Activated CD4-positive, alpha-beta memory T cell treated with anti-CD3 and anti-CD28 coated beads, Interleukin-2, amount 10 ng/mL, durations not matched to agents 7 days and 5 days (primary cell): ENCODE measurements around the gene EHD2. TPM values are rescaled to one million over a fixed set of nuclear protein-coding genes. Genes with fewer than 3 reads are reported as not detected.
"Not testable (repeated sequence)": the region's sequence is repeated elsewhere in the genome, so short reads cannot be mapped to it uniquely, and the experiment has no call there.

Experiments used
- CTCF ChIA-PET: fragments of 350-600 bp; sonication (Branson Sonifier 250); formaldehyde crosslinking; loops from one replicate; lab custom pipeline; 2021; ENCODE audit warnings: antibody characterized with exemption, inconsistent platforms; lab: Charles Lee
- POLR2A ChIA-PET: fragments of 350-600 bp; sonication (Branson Sonifier 250); formaldehyde crosslinking; loops from one replicate; lab custom pipeline; 2021; ENCODE audit warnings: antibody characterized with exemption; lab: Charles Lee
- DNase-seq: peaks from one replicate; pipeline ENCODE4 v3.0.0-alpha.2; 2020
- H3K27ac Mint-ChIP-seq: one replicate; pipeline ENCODE4 v1.8.0; 2021; ENCODE audit warnings: mild to moderate bottlenecking, mixed read lengths
- H3K27me3 Mint-ChIP-seq: one replicate; pipeline ENCODE4 v1.8.0; 2021; ENCODE audit warnings: mixed read lengths
- H3K36me3 Mint-ChIP-seq: one replicate; pipeline ENCODE4 v1.8.0; 2021; ENCODE audit warnings: low read depth, mixed read lengths
- H3K4me1 Mint-ChIP-seq: one replicate; pipeline ENCODE4 v1.8.0; 2021; ENCODE audit warnings: mixed read lengths
- H3K4me3 Mint-ChIP-seq: one replicate; pipeline ENCODE4 v1.8.0; 2021; ENCODE audit warnings: mild to moderate bottlenecking, mixed read lengths
- H3K9me3 Mint-ChIP-seq: one replicate; pipeline ENCODE4 v1.8.0; 2021; ENCODE audit warnings: mixed read lengths
- total RNA-seq, 2 experiments: library from RNA; stranded (reverse); gene quantifications; one replicate each; pipeline ENCODE4 v1.2.3, GENCODE V29; 2021

EHD2 gene
- total RNA-seq, 2 experiments from 2014 or later, result not detected

- H3K36me3 Mint-ChIP-seq, result no peaks in the 10 kb centered on the region
- no peak for DNase-seq
- no peaks in the 10 kb centered on the region for H3K9me3 Mint-ChIP-seq
- CTCF ChIA-PET, result interaction anchor here (1.3 to 1.7 kb wide), 2 partner anchors 11 to 13 kb away, joined by 3 to 6 read pairs; partner anchors contain the start of gene EHD2
- H3K4me1 Mint-ChIP-seq, result peaks cover 21% of the 10 kb centered on the region
- POLR2A ChIA-PET, result no interaction called here
- peaks cover 21% of the 10 kb centered on the region for H3K27me3 Mint-ChIP-seq
- H3K4me3 Mint-ChIP-seq, result no peak overlapping the region
- no peak overlapping the region for H3K27ac Mint-ChIP-seq
Measured at GRCh38 chr19:47725759-47726401, 12.7 kb downstream of the EHD2 start.

- no peak overlapping the region for H3K4me3 Mint-ChIP-seq
- peaks cover 22% of the 10 kb centered on the region for H3K4me1 Mint-ChIP-seq
- no peak for DNase-seq
- POLR2A ChIA-PET, result no interaction called here
- no peak overlapping the region for H3K27ac Mint-ChIP-seq
- CTCF ChIA-PET, result interaction anchor here (1.3 to 1.7 kb wide), 2 partner anchors 11 to 14 kb away, joined by 3 to 6 read pairs; partner anchors contain the start of gene EHD2
- H3K27me3 Mint-ChIP-seq, result peaks cover 21% of the 10 kb centered on the region
- H3K9me3 Mint-ChIP-seq, result no peaks in the 10 kb centered on the region
- no peaks in the 10 kb centered on the region for H3K36me3 Mint-ChIP-seq
Measured at GRCh38 chr19:47726467-47726866, 13.2 kb downstream of the EHD2 start.

GRCh38 chr19:47728295-47728694 is 15.1 kb downstream of the EHD2 start:
- peak overlapping the region; percentile 41 for H3K27ac Mint-ChIP-seq
- CTCF ChIA-PET, result interaction anchor here (1.4 kb wide), 1 partner anchor 15 kb away, joined by 4 read pairs; the partner anchor contains the start of gene EHD2

GRCh38 chr19:47729468-47729798 is 16.2 kb downstream of the EHD2 start:
- Mint-ChIP-seq H3K36me3 (no peaks in the 10 kb centered on the region), H3K4me1 (peaks cover 22% of the 10 kb centered on the region), H3K9me3 (no peaks in the 10 kb centered on the region), H3K27ac (no peak overlapping the region), H3K4me3 (peak overlapping the region; percentile 34), H3K27me3 (peaks cover 23% of the 10 kb centered on the region)
- peak; percentile 24 for DNase-seq
- ChIA-PET CTCF (interaction anchor here (1.4 kb wide), 1 partner anchor 16 kb away, joined by 4 read pairs; the partner anchor contains the start of gene EHD2), POLR2A (no interaction called here)

More at GRCh38 chr19:47728295-47728694, 15.1 kb downstream of the EHD2 start:
- Mint-ChIP-seq H3K27me3 (peaks cover 21% of the 10 kb centered on the region), H3K4me1 (peaks cover 22% of the 10 kb centered on the region)
- H3K36me3 Mint-ChIP-seq, H3K9me3 Mint-ChIP-seq, DNase-seq, H3K4me3 Mint-ChIP-seq, POLR2A ChIA-PET: not testable (repeated sequence)

GRCh38 chr19:47729799-47730520 is 16.7 kb downstream of the EHD2 start:
- no peak overlapping the region for H3K27ac Mint-ChIP-seq
- peak overlapping the region; percentile 53 for H3K4me3 Mint-ChIP-seq
- H3K27me3 Mint-ChIP-seq, result peaks cover 23% of the 10 kb centered on the region
- no peaks in the 10 kb centered on the region for H3K36me3 Mint-ChIP-seq
- POLR2A ChIA-PET, result no interaction called here
- H3K9me3 Mint-ChIP-seq, result no peaks in the 10 kb centered on the region
- H3K4me1 Mint-ChIP-seq, result peaks cover 22% of the 10 kb centered on the region
- peak; percentile 58 for DNase-seq
- CTCF ChIA-PET, result interaction anchor here (1.2 to 1.4 kb wide), 2 partner anchors 17 to 302 kb away, joined by 4 read pairs; partner anchors contain the start of gene EHD2

GRCh38 chr19:47730521-47730889 is 17.3 kb downstream of the EHD2 start:
- POLR2A ChIA-PET, result no interaction called here

GRCh38 chr19:47730910-47731309 is 17.7 kb downstream of the EHD2 start:
- CTCF ChIA-PET, result interaction anchor here (1.2 kb wide), 1 partner anchor 303 kb away, joined by 4 read pairs; no protein-coding TSS in a partner anchor
- H3K36me3 Mint-ChIP-seq, result no peaks in the 10 kb centered on the region
- peaks cover 22% of the 10 kb centered on the region for H3K4me1 Mint-ChIP-seq
- no peak overlapping the region for H3K4me3 Mint-ChIP-seq
- peaks cover 23% of the 10 kb centered on the region for H3K27me3 Mint-ChIP-seq
- no peaks in the 10 kb centered on the region for H3K9me3 Mint-ChIP-seq
- POLR2A ChIA-PET, result no interaction called here
- DNase-seq, result no peak
- no peak overlapping the region for H3K27ac Mint-ChIP-seq

More at GRCh38 chr19:47730521-47730889, 17.3 kb downstream of the EHD2 start:
- no peaks in the 10 kb centered on the region for H3K9me3 Mint-ChIP-seq
- no peak overlapping the region for H3K27ac Mint-ChIP-seq
- peaks cover 23% of the 10 kb centered on the region for H3K27me3 Mint-ChIP-seq
- H3K4me3 Mint-ChIP-seq, result peak overlapping the region; percentile 53
- peaks cover 22% of the 10 kb centered on the region for H3K4me1 Mint-ChIP-seq
- no peak for DNase-seq
- CTCF ChIA-PET, result interaction anchor here (1.2 kb wide), 1 partner anchor 302 kb away, joined by 4 read pairs; no protein-coding TSS in a partner anchor
- H3K36me3 Mint-ChIP-seq, result no peaks in the 10 kb centered on the region

GRCh38 chr19:47735131-47735530 is 21.9 kb downstream of the EHD2 start:
- peaks cover 12% of the 10 kb centered on the region for H3K27me3 Mint-ChIP-seq
- no peak overlapping the region for H3K4me3 Mint-ChIP-seq
- no peaks in the 10 kb centered on the region for H3K9me3 Mint-ChIP-seq
- no peaks in the 10 kb centered on the region for H3K36me3 Mint-ChIP-seq
- H3K4me1 Mint-ChIP-seq, result peaks cover 7% of the 10 kb centered on the region
- no peak for DNase-seq
- H3K27ac Mint-ChIP-seq, result no peak overlapping the region
- ChIA-PET CTCF (interaction anchor here (1.0 kb wide), 1 partner anchor 22 kb away, joined by 3 read pairs; no protein-coding TSS in a partner anchor), POLR2A (interaction anchor here (0.9 kb wide), 1 partner anchor 10 kb away, joined by 3 read pairs; the partner anchor contains the start of gene NOP53)

- H3K27me3 Mint-ChIP-seq, result no peaks in the 10 kb centered on the region
- ChIA-PET POLR2A (interaction anchor here (0.8 to 1.4 kb wide), 2 partner anchors 26 to 308 kb away, joined by 3 read pairs; no protein-coding TSS in a partner anchor), CTCF (interaction anchor here (1.0 to 2.8 kb wide), 3 partner anchors 17 to 28 kb away, joined by 3 to 13 read pairs (median 3); partner anchors contain the start of gene EHD2)
- no peaks in the 10 kb centered on the region for H3K9me3 Mint-ChIP-seq
- peaks cover 32% of the 10 kb centered on the region for H3K4me1 Mint-ChIP-seq
- H3K27ac Mint-ChIP-seq, result no peak overlapping the region
- H3K4me3 Mint-ChIP-seq, result no peak overlapping the region
- no peak for DNase-seq
- H3K36me3 Mint-ChIP-seq, result no peaks in the 10 kb centered on the region
Measured at GRCh38 chr19:47740866-47741519, 27.8 kb downstream of the EHD2 start.

GRCh38 chr19:47741544-47742140 is 28.4 kb downstream of the EHD2 start:
- H3K36me3 Mint-ChIP-seq, result peaks cover 1% of the 10 kb centered on the region
- H3K27ac Mint-ChIP-seq, result no peak overlapping the region
- peak overlapping the region; percentile 15 for H3K4me3 Mint-ChIP-seq
- POLR2A ChIA-PET, result no interaction called here
- no peak for DNase-seq
- no peaks in the 10 kb centered on the region for H3K27me3 Mint-ChIP-seq
- CTCF ChIA-PET, result interaction anchor here (2.8 kb wide), 1 partner anchor 29 kb away, joined by 13 read pairs; the partner anchor contains the start of gene EHD2
- no peaks in the 10 kb centered on the region for H3K9me3 Mint-ChIP-seq
- peaks cover 33% of the 10 kb centered on the region for H3K4me1 Mint-ChIP-seq

GRCh38 chr19:47742634-47743033 is 29.4 kb downstream of the EHD2 start:
- Mint-ChIP-seq H3K4me1 (peaks cover 39% of the 10 kb centered on the region), H3K9me3 (no peaks in the 10 kb centered on the region), H3K4me3 (peak overlapping the region; percentile 32), H3K27ac (no peak overlapping the region), H3K36me3 (peaks cover 6% of the 10 kb centered on the region), H3K27me3 (no peaks in the 10 kb centered on the region)
- ChIA-PET POLR2A (no interaction called here), CTCF (interaction anchor here (0.6 to 3.6 kb wide), 7 partner anchors 19 to 309 kb away, joined by 3 to 28 read pairs (median 3); partner anchors contain the start of gene EHD2)
- DNase-seq, result no peak
